Fibroblast of peridontal ligament (primary cell): Measurements from ENCODE around the gene TBC1D22A.
A peak's percentile ranks its signal among the peaks of the same experiment; 100 is the strongest.

ENCODE experiments used
- DNase-seq: peaks from one replicate; pipeline ENCODE4 v3.0.0-alpha.2; 2010; ENCODE audit errors: extremely low read depth

The TBC1D22A gene

DNA sequence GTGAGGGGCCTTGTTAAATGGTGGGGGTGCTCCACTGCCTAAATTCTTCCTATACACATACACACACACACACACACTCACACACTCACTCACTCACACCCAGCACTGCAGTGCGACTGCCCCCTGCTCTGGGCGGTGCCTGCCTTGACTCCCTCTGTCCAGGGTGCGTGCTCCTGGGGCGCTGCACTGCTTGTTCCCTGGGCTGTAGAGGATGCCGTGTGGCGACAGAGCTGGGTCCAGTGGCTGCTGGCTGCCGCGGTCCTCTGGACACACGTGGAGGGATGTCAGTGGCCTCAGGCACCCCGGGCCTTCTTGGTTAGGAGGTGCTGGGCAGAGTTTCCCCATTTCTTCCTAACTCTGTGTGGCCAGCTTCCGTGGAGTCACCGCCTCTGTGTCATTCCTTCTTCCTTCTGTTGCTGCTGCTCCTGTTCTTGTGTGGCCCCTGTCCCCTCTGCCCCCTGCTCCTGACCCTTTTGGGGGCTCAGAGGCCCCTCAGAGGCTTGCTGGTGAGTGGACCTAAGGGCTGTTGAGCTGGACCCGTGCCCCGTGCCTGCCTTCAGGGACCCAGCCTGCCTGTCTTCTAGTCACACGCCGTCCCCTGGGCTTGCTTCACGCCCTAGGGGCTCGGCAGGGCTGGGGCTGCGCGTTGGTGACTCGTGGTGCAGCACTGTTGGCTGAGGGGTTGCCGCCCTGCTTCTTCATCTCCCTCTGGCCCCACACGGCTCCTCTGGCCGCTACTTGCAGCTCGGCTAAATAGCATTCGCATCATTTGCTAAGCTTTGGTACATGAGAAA is 147.0 kb downstream of the TBC1D22A start:
- DNase-seq = no peak

DNA sequence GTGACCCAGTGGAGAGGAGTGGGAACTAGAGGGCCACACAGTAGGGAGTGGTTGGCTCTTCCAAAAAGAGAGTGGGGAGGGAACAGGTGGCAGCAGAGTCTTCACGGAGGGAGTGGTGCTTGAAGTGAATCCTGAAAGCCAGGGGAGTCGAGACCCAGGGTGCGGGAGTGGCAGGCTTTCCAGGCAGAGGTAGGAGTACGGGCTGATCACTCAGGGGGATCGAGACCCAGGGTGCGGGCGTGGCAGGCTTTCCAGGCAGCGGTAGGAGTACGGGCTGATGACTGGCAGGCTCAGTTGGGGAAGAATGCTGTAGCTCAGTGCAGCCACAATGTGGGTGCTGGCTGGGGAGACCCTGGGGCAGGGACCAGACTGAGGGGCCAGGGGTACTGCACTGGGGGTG is 148.2 kb downstream of the TBC1D22A start:
- no peak for DNase-seq

DNA sequence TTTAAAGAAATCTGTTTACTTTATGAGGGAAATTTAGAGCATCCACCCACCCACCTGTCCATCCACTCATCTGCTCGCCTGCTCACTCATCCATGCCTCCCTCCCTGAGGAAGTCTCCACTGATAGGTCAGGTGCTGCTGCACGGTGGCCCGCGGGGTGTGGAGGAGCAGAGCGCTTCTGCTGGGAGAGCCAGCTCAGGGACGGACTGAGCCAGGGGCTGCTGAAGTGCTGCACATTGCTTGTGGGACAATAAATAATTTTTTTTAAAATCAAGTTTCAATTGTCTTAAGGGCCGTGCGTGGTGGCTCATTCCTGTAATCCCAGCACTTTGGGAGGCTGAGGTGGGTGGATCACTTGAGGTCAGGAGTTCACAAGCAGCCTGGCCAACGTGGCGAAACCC is 148.9 kb downstream of the TBC1D22A start:
- no peak for DNase-seq

DNA sequence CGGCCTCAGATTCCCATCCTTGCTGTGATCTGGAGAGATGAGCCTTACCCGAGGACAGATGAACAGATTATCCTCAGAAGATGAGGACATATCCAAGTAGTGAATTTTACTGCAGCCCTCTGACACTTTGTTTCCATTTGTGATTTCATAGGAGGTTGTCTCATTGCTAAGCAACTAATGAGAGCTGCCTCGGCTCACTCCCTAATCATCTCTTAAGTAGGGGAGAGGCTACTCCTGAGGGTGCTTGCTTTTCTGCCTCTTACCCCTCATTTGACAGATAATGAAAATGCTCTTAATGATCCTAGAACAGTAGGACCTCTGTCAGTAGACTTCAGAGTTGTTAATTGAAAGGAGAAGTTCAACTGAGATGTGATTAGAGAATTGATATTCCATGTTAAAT is 150.9 kb downstream of the TBC1D22A start:
- DNase-seq = no peak

DNA sequence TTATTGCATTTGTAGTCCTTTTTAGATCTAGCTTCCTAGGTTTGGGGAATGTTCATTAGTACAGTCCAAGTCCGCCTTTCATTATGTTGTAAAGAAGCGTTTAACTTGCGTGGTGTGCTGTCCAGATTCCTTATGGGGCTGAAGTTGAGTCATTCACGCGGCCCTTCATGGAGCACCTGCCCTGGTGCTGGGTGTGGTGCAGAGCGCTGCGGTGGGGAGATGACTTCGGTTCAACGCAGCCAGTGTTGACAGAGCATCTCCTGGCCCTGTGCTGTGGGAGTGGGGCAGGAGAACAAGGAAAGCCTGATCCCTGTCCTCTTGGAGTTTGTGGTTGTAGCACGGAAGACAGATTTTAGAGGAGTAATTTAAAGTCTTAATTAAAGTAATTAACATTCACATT is 152.0 kb downstream of the TBC1D22A start:
- no peak for DNase-seq

DNA sequence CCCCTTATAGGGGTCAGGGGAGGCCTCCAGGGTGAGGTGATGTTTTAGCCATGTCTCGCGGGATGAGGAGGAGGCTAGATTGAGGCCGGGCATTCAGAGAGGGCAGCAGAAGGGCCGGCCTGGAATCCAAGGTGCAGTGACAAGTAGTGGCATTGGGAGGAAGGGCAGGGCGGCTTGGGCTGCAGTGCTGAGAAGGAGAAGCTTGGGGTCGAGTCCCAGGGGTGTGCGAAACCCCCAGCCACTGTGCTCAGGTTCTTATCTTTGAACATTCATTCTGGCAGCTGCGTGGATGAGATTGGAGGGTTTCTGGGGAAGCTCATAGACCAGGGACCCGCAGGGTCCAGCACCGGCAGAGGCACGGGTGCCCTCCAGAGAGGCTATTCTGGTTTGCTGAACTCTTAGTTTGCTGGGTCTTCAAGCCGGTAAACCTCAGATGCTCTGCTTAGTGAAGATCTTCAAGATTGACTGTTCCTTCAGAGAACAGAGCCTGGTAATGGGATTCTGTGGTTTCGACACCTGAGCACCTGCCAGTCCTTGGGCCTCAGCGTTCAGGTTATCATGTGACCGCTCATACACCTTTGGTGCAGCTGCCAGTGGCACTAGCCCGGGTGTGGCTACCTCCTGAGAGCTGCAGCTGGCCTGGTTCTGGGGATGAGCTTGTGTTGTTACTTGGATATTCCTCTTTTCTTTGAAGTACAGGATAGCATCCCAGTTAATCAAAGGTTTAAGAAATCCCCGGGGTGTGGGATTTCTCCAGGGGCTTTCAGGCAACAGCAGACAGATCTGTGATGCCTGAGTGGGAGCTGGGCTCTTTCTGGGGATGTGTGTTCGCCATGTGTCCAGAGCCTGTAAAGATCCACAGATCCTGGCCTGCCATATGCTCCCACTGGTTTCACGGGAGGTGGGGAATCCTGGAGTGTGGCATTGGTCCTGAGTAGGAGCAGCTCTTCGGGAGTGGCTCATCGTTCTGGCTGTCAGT is 152.8 kb downstream of the TBC1D22A start:
- no peak for DNase-seq

DNA sequence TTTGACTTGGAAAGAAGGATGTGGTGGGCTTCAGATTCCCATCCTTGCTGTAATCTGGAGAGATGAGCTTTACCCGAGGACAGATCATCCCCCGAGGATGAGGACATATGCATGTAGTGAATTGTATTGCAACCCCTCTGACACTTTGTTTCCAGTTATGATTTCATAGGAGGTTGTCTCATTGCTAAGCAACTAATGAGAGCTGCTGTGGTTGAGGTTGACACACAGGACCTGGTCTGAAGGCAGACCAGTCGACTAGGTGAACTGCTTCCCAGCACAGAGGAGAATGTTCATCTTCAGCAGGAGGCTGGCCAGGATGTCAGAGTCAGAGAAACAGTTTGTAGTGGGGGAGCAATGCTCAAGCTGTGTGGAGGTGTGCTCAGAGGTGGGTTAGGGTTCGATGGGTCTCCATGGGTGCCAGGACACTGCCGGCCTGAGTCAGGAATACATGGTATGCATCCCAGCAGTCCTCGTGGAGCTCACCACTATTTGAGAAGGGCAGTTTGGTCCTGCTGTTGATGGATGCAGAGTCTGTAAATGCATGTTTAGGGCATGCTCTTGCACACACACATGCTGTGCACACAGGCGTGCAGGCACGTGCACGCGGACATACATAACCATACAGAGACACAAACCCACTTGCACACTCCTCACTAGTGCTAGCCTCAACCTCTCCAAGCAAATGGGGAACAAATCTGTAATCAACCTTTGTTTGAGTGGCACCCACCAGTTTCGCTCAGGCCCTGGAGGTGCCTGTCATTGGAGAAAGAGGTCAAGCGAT is 153.7 kb downstream of the TBC1D22A start:
- no peak for DNase-seq

DNA sequence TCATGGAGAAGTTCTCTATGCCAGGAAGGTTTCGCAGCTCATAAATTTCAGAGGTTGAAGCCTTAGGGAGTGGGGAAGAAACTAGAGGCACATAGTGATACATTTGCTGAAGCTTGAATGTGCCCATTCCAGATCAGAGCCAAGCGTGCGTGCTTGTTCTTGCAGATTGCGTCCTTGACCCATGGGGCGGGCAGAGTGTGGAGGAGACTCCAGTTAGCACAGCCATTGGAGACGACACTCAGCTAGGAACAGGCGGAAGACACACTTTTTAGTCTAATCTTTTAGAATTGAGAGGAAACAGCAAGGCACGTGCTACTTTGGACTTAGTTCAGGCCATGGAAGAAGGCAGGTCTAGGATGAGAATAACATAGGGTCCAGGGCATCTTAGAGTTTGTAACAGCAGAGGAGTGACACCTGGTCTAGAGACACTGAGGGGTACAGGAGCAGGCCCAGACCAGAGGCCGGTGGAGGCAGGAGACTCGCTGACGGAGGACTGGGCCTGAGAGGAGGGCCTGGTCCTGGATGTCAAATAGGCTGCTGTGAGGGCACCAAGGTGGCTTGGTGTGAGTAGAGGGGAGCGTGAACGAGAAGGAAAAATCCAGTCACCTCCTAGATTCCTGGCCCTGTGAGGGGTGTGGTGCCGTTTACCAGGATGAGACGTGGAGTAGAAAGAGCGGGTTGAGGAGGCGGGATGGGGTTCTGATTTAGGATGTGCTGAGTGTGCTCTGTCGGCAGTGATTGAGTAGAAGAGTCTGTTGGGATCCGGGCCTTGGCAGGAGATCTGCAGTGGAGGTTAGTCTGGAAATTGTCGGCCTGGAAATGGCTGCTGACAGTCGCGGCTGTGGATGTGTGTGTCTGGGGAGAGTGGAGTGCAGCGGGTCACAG is 154.7 kb downstream of the TBC1D22A start:
- DNase-seq = no peak

DNA sequence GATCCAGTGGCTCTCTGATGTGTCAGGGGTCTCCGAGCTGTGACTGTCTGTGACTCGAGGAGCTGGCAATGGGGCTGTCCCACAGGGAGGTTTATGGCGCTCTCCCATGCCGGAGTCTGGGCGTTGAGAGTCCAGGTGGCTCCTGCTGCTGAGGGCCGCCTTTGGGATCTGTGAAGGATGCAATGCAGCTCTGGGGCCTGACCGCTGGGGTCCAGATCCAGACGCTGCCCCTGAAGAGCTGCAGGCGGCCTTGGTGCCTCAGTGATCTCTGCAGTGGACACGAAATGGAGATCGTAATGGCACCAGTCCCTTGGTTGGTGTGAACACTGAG is 155.3 kb downstream of the TBC1D22A start:
- no peak for DNase-seq

DNA sequence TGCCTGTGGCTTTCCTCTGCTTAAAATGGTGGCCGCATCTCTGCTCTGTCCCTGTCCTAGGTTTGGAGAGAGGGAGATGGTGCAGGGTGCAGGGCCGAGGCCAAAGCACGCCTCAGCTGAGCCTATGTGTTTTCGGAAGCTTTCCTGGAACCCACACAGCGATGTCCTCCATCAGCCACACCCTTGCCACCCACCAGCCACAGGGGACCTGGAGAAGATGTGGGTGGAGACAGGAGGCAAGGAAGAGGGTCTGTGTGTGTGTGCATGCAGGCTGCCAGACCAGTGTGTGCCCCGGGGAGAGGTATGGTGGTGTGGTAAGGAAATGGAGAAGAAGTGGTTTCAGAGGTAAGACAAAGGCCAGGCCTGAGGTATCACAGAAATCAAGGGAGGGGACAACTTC is 155.7 kb downstream of the TBC1D22A start:
- no peak for DNase-seq

DNA sequence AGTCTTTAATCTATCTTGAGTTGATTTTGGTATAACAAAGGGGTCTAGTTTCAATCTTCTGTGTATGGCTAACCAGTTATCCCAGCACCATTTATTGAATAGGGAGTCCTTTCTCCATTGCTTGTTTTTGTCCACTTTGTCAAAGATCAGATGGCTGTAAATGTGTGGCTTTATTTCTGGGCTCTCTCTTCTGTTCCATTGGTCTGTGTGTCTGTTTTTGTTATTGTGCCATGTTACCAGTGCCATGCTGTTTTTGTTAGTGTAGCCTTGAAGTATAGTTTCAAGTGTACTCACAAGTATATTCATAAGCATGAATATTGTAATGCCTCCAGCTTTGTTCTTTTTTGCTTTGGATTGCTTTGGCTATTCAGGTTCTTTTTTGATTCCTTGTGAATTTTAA is 159.6 kb downstream of the TBC1D22A start:
- no peak for DNase-seq

DNA sequence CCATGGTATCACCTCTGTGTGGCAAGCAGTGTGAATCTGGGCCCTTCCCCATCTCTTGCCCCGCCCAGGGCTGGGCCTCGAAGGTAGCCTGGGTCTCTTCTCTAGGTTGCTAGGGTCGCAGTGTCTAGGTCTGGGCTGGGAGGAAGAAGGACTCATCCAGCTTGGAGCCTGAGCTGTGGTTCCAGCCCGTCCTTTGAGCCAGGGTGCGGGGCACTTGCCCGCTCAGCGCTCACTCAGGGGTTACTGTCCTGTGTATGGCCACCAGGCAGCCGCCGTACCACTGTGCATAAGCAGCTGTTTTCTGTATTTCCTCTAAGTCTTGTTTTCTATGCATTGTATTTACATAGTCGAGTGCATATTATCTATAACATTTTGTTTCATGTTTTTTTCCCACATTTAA is 160.9 kb downstream of the TBC1D22A start:
- no peak for DNase-seq

DNA sequence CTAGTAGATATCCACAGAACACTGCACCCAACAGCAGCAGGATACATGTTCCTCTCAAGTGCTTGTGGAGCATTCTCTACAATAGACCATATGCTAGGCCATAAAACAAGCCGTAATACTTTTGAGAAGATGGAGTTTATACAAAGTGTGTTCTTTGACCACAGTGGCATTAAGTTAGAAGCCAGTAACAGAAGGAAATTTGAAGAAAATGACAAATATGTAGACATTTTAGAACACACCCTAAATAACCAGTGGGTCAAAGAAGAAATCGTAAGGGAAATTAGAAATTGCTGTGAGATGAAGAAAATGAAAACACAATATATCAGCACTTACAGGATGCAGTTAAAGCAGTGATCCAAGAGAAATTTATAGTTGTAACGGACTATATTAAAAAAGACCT is 163.4 kb downstream of the TBC1D22A start:
- DNase-seq = no peak

DNA sequence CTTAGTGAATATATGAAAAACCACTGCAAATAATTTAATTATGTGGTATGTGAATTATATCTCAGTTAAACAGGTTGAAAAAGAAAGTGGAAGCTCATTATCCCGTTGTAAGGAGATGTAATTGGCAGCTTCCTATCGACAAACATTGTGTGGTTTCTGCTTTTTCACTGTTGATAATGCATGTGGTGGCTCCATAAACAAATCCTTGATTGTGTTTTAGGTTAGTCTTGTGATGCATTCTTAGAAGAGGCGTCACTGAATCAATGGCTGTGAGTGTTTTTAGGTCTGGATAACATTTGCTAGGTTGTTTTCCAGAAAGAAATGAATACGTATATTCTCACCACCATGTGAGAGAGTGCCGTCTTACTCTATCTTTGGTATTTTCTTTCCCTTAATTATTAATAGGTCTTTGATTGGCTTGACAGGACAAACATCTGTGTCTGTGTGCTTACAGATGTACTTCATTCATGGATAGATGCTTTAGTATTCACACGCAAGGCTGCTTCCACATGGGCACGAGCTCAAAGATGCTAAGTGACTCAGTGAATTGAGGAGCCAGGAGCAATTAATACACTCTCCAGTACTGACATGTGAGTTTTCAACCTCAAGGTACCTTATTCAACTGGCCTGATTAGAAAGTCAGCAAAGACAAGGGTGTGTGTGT is 166.7 kb downstream of the TBC1D22A start:
- peak; percentile 44 for DNase-seq

DNA sequence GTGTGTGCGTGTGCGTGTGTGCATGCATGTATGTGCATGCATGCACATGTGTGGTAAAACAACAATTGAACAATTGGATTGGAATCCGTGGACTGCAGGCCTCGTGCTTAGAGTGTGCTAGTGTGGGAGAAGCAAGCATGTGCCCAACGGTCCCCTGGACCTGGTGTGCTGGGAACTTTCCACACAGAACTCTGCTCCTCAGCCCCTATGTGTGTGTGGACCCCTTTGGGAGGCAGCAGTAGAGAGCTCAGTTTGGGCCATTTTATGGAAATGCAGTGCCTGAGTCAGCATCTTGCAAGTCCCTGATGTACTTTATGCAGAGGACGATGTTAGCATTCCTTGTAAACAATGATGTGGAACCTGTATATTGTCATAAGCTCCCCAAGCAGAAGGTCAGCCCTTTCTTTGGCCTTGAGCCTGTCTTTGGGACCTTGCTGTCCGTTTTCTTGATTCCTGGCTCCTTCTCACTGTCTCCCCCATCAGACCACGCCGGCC is 167.3 kb downstream of the TBC1D22A start:
- DNase-seq = no peak

DNA sequence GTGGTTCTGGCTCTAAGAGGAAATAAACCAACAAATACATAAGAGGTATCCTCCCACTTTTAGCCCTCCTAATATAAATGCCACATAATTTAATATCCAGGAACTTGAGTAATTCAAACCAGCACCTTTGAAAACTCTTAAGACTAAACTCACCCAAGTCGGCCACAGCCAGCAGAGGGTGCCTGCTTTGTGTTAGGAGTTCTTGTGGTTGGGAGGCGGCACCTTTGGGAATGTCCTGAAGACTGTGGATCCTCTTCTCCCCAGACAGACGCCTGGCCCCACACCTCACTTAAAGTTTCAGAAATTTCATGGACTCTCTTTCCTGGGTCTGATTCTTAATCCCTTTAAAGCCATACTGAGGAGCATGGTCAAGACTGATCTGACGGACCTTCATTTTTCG is 169.0 kb downstream of the TBC1D22A start:
- peak; percentile 12 for DNase-seq

DNA sequence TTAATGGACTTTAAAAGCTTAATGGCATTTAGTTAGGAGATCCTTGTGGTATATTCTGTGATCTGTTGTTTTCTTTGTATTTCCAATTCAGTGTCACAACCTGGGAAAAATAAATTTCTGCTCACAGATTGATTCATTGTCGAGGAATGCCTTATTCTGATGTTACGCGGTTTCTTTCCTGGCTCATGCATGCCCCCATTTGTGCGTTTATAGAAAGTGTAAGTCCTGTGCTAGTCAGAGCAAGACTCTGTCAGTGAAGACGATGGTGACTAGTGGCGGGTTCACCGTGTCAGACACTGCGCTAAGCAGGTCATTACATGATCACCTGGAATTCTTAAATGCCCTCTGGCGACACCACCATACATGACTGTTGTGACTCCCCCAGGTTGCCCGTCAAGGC is 169.4 kb downstream of the TBC1D22A start:
- DNase-seq = no peak

DNA sequence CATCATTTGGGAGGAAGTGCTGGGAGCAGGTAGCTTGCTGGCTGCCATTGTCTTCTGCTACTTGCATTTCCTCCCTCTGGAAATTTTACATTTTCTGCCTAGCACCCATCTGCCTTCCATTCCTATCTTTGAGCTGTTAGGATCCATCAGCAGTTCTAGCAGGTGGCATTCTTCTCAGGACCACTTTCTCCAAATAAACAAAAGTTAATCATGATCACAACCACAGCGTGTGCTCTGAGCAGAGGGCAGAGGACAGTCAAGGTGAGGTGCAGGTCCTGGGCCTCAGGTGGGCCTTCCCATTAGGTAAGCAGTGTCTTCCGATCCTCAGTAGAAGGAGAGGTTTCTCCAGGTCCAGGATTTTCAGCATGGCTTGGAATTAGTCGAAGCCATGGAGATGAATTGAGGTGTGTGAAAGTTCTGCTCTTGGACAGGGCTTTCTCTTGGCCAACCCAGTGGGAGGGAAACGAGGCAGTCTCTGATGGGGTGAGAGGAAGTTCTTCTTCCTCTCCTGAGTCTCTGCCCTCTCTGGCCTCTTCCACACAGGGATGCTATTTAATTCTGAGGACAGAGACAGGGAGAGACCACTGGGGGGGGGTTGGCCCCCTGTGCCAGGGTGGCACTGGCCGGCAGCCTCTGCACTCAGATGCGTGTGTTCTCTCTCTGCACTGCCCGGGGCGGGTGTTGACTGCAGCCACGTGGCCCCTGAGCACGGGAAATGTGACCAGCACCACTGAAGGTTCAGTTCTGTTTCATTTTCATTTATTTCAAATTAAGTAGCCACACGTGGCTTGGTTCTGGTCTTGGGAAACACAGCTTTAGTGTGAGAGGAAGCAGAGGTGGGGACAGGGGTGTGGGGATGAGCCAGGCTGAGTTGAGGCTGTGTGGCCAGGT is 170.8 kb downstream of the TBC1D22A start:
- no peak for DNase-seq

DNA sequence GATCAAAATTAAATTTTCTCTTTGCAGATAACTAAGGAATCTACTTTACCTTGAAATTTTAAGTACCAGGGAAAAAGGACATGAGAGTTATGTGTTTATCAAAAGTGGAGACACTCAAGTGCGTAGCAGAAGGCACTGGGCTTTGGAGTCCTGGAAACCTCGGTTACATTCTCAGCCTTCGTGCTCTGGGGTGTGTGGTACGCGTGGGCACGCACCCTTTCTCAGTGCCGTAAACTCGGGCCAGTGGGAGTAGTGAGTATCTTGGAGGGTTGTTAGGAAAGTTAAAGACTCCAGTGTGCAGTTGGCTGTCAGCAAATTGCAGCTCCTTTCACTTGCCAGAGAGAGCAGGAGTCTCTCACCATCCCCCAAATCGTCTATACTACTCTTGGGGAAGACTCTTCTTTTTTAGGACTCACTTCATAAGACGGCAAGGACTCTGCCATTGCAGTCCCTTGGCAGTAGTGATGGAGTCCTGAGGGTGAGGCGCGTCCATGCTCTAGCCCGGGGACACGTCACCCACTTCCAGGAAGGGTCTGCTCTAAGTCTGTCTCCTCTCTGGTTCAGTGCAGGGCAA is 171.8 kb downstream of the TBC1D22A start:
- no peak for DNase-seq
